Fibroblast of gingiva (primary cell): ENCODE results near the gene CMIP.
A peak's percentile ranks its signal among the peaks of the same experiment; 100 is the strongest.
"Not testable (repeated sequence)": the region's sequence is repeated elsewhere in the genome, so short reads cannot be mapped to it uniquely, and the experiment has no call there.

ENCODE experiments used
- DNase-seq: peaks from one replicate; pipeline ENCODE4 v3.0.0-alpha.2; 2011; ENCODE audit warnings: low read depth

Gene CMIP

DNA sequence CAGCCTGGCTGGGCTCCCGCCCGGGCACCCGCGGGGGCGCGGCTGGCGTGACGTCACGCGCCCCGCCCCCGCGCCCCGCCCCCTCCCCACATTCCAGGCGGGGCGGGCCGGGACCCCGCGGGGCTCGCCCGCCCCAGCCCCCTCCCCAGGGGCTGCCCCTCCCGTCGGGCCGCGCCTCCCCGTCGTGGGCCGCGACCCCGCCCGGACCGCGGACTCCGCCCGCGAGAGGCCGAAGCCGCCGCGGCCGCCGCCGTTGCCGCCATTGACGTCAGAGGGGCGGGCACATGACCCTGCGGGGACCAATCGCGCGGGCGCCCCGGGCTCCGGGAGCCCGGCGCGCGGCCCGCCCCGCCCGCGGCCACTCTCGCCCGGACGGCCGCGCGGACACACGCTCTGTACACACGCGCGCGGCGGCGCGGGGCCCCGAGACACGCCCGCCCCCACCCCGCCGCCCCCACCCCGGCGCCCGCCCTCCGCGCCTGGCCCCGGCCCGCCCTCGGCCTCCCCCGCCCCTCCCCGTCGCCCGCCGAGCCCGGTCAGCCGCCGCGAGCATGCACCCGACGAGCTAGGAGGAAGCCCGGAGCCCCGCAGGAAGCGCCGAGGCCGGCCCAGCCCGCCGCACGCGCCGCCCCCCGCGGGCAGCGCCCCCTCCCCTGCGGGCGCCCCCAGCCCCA, at the start of gene CMIP:
Gene CMIP (plus strand): TSS at position 361 of the 674 bp plus-strand sequence.
- DNase-seq = peak; percentile 77

DNA sequence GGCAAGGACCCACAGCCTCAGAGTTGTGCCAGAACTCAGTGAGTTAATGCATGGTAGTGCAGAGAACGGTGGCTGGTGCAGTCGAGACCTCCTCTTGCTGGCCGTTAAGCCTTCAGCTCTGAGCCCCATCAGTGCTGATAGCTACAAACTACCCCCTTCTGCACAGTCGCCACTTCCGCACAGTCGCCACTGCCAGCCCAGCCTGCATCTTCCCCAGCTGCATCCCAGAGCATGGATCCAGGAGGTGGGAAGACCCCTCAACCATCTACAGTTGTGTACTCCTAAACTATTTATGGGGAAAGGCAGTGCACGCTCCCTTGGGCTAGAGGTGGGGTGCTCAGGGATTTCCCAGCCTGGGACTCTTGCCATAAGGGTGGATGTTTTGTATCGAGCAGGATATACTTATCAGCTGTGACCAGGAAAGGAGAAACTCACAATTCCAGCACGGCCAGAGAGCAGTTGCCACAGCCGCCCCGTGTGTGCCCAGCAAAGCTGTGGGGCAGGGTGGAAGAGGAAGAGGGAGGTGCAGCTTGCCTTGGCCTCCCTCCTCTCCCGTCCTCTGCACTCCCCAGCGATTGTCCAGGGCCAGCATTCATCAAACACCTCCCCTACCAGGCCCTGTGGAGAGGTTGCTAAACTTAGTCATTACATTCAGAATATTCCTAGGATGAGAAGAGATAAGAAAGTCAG, 49.5 kb upstream of the CMIP start:
- DNase-seq = no peak

DNA sequence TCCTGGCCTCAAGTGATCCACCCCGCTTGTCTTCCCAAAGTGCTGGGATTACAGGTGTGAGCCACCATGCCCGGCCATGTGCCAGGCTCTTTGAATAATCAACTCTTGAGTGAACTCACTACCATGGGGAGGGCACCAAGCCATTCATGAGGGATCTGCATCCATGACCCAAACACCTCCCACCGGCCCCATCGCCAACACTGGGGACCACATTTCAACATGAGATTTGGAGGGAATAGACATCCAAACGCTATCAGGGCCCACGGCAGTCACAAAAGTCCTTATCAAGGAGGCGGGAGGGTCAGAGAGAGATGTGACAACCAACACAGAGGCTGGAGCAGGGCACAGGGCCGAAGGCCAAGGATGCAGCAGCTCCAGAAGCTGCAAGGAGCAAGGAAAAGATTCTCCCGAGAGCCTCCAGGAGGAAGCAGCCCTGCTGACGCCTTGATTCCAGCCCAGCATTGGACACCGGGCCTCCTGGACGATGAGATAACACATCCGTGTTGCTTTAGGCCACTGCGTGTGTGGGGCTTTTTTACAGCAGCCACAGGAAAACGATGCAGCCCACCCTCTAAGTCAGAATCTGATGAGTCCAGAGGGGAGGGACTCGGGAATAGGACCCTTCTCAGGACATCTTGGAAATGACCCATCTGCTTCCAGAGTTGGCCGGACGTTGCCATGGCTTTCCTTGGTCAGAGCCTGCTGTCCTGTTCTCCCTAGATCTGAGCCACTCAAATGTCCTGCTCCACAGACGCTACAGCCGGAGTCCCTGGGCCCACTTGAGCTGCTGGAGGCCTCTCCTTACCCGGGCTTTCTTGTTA, 47.3 kb upstream of the CMIP start:
- no peak for DNase-seq

DNA sequence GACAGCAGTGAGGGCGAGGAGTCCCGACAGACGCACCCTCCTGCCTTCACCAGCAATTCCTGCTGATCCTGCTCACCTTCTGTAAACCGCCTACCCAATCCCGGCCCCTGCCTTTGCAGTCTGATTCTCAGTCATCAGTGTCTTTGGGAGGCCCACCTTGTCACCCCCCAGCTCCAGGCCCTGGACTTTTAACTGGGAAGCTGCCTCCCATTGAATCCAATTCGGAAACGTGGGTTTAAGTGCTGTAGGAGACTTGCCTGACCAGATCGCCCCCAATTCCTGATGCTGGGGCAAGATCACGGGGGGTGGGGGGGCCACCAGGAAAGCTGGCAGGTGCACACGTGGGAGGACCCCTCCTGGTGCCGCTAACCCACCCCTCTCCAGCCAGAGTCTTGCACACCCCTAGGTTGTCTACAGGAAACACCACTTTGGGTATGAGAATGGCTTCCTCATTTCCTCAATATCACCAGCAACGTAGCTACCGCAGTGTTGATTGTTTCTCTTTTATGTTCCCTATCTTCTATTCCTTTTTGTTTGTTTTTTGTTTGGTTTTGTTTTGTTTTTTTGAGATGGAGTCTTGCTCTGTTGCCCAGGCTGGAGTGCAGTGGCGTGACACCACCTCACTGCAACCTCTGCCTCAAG, 46.6 kb upstream of the CMIP start:
- no peak for DNase-seq

DNA sequence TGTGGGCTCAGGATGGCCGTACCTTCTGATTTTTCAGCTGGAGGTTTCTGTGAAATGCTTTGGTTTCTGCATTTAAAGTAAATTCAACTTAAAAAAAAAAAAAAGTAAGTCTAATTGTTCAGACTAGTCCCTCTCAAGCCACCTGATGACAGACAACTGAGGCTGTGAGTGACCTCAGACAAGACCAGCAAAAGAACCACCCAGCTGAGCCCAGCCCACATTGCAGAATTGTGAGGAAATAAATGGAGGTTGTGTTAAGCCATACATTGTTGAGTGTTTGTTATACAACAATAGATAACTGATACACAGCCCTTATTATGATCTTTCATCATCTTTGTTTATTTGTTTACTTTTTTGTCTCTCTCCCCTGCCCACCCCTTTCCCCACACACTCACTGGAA, 44.7 kb upstream of the CMIP start:
- no peak for DNase-seq

DNA sequence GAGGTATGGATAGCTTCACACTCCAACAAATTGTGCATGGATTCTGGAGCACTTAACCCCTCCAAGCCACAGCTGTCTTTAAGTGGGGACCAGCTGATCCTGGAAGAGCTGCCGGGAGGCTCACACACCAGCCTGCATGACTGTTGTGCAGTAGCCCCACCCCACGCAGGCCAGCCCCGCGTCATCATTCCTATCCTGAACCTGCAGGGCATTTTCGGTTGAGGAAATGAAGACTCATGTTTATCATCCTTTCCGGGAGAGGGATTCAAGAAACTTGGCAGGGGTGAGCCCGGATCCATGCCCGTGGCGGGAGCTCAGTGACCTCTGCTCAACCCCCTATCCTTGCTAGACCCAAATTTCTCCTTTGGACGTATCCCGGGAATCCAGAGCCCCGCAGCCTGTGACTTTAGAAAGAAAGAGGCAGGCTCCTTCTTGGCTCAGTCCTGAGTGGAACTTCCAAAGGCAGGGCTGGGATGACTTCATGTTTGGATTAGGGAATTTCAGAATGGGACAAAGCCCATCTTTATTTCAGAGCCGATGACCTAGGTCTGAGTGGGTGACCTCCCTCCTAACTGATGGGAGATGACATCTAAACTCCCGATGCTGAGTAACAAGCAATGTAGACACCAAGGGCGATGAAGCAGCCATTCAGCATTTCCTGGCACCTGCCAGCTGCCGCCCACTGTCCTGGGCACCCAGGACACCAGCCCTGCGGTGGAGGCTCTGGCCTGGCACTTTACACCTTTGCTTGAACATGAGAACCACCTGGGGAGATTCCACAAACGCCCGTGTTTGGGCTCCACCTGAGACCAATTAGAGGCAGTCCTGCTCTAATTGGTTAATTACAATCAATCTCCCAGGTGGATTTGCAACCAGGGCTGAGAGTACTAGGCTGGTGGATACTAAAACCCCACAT, 43.3 kb upstream of the CMIP start:
- peak; percentile 53 for DNase-seq

DNA sequence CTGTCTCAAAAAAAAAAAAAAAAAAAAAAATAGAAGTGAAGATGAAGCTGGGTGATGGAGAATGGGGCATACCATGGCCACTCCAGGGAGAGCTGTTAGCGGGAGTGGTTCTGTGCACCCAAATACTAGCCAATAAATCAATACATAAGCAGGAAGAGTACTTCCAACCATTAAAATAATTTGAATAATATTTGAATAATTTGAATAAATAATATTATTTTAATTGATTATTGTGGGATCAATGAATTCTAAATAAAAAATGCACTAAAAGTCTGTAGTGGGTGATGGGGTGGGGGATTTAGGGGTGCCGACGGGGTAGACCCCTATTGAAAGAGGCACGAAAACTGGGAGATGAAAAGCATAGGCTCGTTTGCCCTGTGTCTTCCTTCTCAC, 41.4 kb upstream of the CMIP start:
- DNase-seq = no peak

DNA sequence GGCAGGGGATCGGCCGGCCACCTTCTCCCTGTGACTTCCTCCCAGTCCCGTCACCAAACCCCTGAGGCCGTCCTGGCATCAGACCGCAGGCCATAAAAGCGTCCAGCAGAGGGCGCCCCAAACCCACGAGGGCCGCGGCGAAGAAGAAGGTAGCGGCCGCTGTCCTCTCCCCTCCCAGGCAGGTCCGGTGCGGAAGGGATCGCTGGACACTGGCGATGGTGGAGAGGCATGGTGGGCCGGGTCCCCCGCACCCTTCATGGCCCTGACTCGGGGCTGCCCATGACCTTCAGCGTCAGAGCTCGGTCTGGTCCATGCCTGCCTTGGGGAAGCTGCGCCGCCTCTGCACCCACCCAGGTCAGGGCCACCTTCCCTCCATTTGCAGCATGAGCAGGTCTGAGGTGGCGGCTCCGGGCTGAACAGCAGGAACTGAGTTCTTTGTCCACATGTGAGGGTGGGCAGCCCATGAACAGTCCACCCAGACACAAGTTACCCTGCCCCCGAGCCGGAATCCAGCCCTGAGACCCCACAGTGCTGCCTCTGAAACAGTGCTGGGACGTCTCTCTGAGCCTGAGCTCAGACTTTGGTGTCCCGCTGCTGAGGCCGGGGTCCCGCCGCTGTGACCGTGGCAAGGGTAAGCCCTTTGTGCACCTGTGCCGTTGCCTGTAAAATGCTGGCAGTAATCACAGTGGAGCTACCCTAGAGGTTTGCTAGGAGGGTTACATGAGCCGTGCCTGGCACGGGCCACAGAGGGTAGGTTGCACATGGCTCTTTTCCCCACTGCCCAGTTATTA, 40.8 kb upstream of the CMIP start:
- DNase-seq = peak; percentile 47

DNA sequence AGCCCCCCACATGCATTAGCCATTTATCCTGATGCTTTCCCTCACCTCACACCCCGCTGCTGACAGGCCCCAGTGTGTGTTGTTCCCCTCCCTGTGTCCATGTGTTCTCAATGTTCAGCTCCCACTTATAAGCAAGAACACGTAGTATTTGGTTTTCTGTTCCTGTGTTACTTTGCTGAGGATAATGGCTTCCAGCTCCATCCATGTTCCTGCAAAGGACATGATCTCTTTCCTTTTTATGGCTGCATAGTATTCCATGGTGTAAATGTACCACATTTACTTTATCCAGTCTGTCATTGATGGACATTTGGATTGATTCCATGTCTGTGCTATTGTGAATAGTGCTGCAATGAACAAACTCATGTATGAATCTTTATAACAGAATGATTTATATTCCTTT, 39.6 kb upstream of the CMIP start:
- DNase-seq = not testable (repeated sequence)

DNA sequence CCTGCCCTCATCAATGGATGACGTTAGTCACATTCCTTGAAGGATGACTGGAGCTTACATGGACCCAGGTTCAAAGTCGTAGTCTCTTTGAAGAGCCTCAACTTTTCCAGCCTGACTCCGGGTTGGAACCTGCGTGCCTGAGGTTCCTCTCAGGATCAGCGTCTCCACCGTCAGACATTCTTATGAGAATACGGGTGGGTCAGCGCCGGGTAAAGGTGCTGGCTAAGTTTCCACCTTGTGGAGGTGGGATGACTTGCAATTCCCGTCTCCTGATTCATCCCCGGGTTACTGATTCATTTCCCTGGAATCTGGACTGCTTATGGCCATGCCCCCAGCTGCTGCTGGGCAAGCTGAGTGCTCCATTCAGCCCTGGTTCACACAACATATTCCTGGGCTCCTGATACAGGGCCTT, 38.9 kb upstream of the CMIP start:
- DNase-seq = peak; percentile 59

DNA sequence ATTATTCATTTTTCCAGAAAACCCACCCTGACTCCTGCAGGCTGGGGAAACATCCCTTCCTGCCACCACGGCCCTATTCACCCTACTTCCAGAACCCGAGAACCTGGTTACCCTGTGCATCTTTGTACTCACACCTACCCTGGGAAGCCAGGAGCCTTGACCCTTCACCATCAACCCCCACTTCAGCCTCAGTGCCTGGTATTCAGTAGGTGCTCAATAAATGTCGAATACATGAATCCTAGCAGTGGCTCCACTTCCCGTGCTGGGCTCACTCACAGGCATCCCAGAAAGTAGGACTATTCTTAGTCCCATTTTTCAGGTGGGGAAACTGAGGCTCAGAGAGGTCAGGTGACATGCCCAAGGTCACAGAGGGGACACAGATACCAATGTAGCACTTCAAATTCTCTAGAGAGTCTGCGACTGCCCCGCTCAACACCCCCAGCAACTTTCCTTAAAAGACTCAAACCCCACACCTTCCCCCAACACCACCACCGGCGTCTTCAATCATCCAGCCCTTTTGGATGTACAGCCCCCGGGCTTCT, 36.1 kb upstream of the CMIP start:
- no peak for DNase-seq

DNA sequence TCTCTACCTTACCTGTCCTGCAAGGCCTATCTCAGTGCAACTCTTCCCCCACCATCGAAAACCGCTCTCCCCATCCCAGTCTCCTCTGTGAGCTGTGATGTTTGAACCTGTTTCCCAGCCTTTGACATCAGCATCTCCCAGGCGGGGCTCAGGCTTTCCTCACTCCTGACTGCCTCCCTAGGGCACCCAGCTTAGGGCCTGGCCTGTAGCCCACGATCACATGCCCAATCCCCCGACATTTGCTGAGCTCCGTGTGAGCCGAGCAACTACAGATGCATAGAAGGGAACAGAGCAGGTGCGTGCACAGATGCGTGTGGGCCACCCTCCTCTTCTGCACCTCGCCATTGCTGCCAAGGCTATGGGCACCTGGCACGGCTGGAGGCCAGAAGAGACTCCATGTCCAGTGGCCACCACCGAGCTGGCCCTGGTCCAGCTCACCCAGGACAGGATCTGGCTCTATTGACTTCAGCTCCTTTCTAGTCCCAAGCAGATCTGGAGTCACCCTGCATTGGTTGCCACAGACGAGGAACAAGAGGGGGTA, 35.5 kb upstream of the CMIP start:
- DNase-seq = no peak

DNA sequence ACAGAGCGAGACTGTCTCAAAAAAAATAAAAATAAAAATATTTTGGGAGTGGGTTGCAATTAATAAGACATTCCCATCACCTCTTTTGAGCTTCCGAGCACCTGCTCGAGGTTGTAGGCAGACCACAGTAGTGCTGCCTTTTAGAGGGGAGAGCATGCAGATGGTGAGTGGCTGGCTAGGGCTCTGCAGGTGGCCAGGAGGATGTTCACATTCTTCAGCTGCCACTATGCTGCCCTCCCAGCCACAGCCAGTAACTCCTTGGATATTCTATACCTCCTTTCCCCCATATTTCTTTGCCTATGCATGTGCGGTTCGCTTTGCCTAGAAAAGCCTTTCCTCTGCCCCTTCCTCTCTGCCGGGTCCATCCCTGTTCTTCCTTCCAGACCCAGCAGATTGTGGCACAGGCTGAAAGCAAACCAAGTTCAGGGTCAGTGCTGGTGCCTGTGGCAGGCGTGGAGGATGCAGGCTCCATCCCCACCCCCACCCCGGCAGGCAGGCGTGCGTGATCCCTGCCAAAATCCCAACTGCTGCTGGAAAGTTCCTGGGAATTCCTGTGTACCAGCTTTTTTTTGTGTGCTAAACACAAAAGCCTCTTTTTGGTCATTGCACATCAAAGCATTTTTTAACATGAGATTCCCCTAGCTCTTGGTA, 33.8 kb upstream of the CMIP start:
- no peak for DNase-seq

DNA sequence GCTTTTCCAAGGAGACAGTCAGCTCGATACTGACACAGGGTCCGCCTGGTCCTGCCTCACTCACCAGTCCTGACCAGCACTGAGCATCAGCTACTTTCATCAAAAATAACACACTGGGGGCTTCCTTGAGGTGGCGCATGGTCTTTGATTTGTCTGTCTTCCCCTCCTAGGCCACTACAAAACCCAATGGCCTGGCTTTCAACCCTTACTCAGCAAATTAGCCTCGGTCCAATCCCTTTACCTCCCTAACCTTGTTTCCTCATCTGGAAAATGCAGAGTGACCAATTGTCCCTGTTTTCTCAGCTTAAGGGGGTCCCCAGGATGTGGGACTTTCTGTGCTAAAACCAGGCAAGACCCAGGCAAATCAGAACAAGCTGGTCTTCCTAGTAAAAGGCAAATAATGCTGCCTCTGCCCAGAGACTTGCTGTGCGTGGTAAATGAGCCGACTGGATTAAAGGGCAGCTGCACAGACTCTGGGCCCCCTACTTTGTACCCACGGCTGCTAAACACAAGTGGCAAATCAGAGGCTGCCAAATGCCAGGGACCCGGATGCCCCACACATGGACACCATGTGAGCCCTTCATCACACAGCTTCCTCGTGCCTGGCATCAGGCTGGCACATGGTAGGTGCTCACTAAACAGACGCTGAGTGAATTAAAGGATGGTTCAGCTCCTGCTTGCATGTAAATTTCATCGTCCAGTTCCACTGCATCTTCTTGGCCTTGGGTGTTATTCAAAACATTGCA, 31.2 kb upstream of the CMIP start:
- no peak for DNase-seq

DNA sequence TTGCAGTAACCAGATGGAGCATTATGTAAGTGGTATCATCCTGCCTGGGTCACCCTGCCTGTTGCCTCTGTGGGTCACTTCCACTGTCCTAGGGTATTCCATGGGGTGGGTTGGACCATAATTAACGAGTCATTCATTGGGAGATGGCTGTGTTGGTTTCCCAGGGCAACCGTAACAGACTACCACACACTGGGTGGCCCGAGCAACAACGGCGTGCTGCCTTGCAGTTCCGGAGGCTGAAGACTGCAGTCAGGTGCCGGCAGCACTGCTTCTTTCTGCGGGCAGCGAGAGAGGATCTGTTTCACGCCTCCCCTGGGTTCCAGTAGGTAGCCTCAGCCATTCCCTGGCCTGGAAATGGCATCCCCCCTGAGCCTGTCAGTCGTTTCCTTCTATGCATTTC, 28.9 kb upstream of the CMIP start:
- no peak for DNase-seq

DNA sequence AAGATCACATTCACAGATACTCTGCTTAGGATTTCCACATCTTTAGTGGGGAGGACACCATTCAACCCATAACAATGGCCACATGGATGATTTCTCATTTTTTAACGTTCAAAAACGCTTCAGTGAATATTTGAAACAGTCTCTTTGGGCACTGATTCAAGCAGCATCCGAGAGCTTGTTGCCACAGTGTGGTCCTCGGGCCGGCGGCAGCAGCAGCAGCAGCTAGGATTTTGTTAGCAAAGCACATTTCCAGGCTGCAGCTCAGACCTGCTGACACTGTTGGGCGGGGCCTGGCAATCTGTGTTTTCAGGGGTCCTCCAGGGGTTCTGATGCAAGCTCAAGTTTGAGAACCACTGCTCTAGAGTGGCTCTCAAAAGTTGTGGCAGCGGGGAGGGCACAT, 27.9 kb upstream of the CMIP start:
- no peak for DNase-seq

DNA sequence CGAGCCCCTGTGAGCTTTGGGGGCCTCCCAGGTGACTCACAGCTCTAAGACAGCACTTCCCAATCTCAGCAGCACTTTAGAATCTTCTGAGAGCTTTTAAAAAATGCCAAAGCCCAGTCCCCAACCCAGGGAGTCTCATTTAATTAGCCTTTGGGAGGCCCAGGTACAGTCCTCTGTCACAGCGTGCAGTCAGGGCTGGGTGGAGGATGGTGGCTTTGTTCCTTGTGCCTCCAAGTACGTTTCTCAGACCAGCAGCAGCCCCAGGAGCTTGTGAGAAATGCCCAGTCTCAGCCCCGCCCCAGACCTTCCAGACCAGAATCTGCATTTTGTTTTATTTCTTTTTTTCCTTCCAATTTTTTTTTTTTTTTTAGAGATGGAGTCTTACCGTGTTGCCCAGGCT, 27.4 kb upstream of the CMIP start:
- DNase-seq = no peak

DNA sequence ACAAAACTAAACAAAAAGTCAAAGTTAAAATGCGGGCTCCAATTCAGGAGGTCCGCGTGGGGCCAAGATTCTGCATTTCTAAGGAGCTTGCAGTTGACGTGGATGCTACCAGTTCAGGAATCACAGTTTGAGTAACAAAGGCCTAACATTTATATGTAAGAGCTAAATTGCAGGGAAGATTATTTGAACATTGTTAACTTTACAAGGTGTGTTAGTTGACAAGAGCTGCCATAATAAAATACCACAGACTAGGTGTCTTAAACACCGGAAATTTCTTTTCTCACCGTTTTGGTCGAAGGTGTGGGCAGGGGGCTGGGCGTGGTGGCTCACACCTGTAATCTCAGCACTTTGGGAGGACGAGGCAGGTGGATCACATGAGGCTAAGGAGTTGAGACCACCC, 24.8 kb upstream of the CMIP start:
- no peak for DNase-seq

DNA sequence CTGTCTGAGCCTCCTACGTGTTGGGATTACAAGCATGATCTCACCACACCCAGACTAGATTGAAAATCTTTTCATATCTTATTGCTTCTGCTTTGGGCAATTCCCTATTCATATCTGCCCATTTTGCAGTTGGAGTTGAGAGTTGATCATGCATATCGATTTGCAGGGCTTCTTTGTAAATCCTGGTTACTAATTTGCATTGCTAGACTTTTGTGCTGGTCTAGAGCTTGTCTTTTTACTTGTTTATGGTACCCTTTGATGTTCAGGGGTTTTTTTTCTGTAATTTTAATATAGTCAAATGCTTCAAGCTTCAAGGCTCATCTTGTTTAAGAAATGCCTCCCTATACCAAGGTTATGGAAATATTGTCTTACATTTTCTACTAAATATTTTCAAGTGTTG, 23.5 kb upstream of the CMIP start:
- DNase-seq = no peak
